Measurements from ENCODE around the gene PHACTR1. TPM values are rescaled to one million over a fixed set of nuclear protein-coding genes. Genes with fewer than 3 reads are reported as not detected.

Gene PHACTR1
- total RNA-seq, 1 experiment from 2014 or later, result 2.6 TPM

- Histone ChIP-seq H3K36me3 (ENCODE audit: insufficient read depth, low read length, poor library complexity, severe bottlenecking) (no peaks in the 10 kb centered on the region), H3K27me3 (replicated peaks; ENCODE audit: insufficient read depth, low read depth, low read length, poor library complexity) (peaks cover 59% of the 10 kb centered on the region), H3K9me3 (ENCODE audit: low read depth, low read length, poor library complexity, severe bottlenecking) (no peaks in the 10 kb centered on the region), H3K4me1 (ENCODE audit: insufficient read depth, low read length, poor library complexity, severe bottlenecking) (no peaks in the 10 kb centered on the region), H3K27ac (ENCODE audit: low read depth, low read length, poor library complexity, severe bottlenecking) (no peak overlapping the region), H3K4me3 (ENCODE audit: low read depth, low read length, poor library complexity, severe bottlenecking) (no peak overlapping the region)
- no TSS peak for BruUV-seq (replicated peaks)
- POLR2A ChIA-PET (ENCODE audit: low non-redundant PET), result no interaction called here
- no peak for DNase-seq (ENCODE audit: low spot score)
- no peak for TF ChIP-seq EZH2 (IDR thresholded peaks at IDR 0.05; ENCODE audit: borderline replicate concordance, low read depth, low read length, poor library complexity, severe bottlenecking)
- TF ChIP-seq, protein P1, sequence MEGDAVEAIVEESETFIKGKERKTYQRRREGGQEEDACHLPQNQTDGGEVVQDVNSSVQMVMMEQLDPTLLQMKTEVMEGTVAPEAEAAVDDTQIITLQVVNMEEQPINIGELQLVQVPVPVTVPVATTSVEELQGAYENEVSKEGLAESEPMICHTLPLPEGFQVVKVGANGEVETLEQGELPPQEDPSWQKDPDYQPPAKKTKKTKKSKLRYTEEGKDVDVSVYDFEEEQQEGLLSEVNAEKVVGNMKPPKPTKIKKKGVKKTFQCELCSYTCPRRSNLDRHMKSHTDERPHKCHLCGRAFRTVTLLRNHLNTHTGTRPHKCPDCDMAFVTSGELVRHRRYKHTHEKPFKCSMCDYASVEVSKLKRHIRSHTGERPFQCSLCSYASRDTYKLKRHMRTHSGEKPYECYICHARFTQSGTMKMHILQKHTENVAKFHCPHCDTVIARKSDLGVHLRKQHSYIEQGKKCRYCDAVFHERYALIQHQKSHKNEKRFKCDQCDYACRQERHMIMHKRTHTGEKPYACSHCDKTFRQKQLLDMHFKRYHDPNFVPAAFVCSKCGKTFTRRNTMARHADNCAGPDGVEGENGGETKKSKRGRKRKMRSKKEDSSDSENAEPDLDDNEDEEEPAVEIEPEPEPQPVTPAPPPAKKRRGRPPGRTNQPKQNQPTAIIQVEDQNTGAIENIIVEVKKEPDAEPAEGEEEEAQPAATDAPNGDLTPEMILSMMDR (conservative IDR thresholded peaks at IDR 0.05; ENCODE audit: low read depth, low read length), result no peak
- intact Hi-C loops (cut with micrococcal nuclease; ENCODE audit: unreplicated experiment), result no loop called here
- CTCF ChIA-PET, result no interaction called here
These were observed 11.6 kb upstream of the PHACTR1 start for GRCh38 chr6:12704946-12705345.

GRCh38 chr6:12709116-12709515, 7.5 kb upstream of the PHACTR1 start:
- BruUV-seq (replicated peaks), result no TSS peak
- H3K4me1 ChIP-seq (ENCODE audit: insufficient read depth, low read length, poor library complexity, severe bottlenecking), result no peaks in the 10 kb centered on the region
- peaks cover 64% of the 10 kb centered on the region for H3K27me3 ChIP-seq (replicated peaks; ENCODE audit: insufficient read depth, low read depth, low read length, poor library complexity)
- POLR2A ChIA-PET (ENCODE audit: low non-redundant PET), result no interaction called here
- H3K27ac ChIP-seq (ENCODE audit: low read depth, low read length, poor library complexity, severe bottlenecking), result no peak overlapping the region
- no peaks in the 10 kb centered on the region for H3K9me3 ChIP-seq (ENCODE audit: low read depth, low read length, poor library complexity, severe bottlenecking)
- no peak for DNase-seq (ENCODE audit: low spot score)
- TF ChIP-seq, protein P1 (conservative IDR thresholded peaks at IDR 0.05; ENCODE audit: low read depth, low read length), result no peak
- no peak for TF ChIP-seq EZH2 (IDR thresholded peaks at IDR 0.05; ENCODE audit: borderline replicate concordance, low read depth, low read length, poor library complexity, severe bottlenecking)
- intact Hi-C loops (cut with micrococcal nuclease; ENCODE audit: unreplicated experiment), result no loop called here
- no peak overlapping the region for H3K4me3 ChIP-seq (ENCODE audit: low read depth, low read length, poor library complexity, severe bottlenecking)
- CTCF ChIA-PET, result no interaction called here
- H3K36me3 ChIP-seq (ENCODE audit: insufficient read depth, low read length, poor library complexity, severe bottlenecking), result no peaks in the 10 kb centered on the region

- TF ChIP-seq, protein P1 (conservative IDR thresholded peaks at IDR 0.05; ENCODE audit: low read depth, low read length), result no peak
- TF ChIP-seq EZH2 (IDR thresholded peaks at IDR 0.05; ENCODE audit: borderline replicate concordance, low read depth, low read length, poor library complexity, severe bottlenecking), result no peak
- POLR2A ChIA-PET (ENCODE audit: low non-redundant PET), result no interaction called here
- CTCF ChIA-PET, result no interaction called here
These were observed 6.9 kb upstream of the PHACTR1 start for GRCh38 chr6:12709556-12710232.

More at GRCh38 chr6:12709556-12710232, 6.9 kb upstream of the PHACTR1 start:
- intact Hi-C loops (cut with micrococcal nuclease; ENCODE audit: unreplicated experiment), result no loop called here
- H3K27me3 ChIP-seq (replicated peaks; ENCODE audit: insufficient read depth, low read depth, low read length, poor library complexity), result peaks cover 70% of the 10 kb centered on the region
- BruUV-seq (replicated peaks), result no TSS peak
- no peak overlapping the region for H3K4me3 ChIP-seq (ENCODE audit: low read depth, low read length, poor library complexity, severe bottlenecking)
- H3K27ac ChIP-seq (ENCODE audit: low read depth, low read length, poor library complexity, severe bottlenecking), result no peak overlapping the region
- DNase-seq (ENCODE audit: low spot score), result no peak
- H3K4me1 ChIP-seq (ENCODE audit: insufficient read depth, low read length, poor library complexity, severe bottlenecking), result no peaks in the 10 kb centered on the region
- no peaks in the 10 kb centered on the region for H3K9me3 ChIP-seq (ENCODE audit: low read depth, low read length, poor library complexity, severe bottlenecking)
- H3K36me3 ChIP-seq (ENCODE audit: insufficient read depth, low read length, poor library complexity, severe bottlenecking), result no peaks in the 10 kb centered on the region
